Erythroblast (primary cell): Measurements from ENCODE around the gene CETP.

Experiments used
- GATA1 ChIP-seq: IDR thresholded peaks from 2 replicates; pipeline ENCODE4 v1.6.1; 2011; ENCODE audit warnings: low read depth, mild to moderate bottlenecking, control low read depth, low read length, moderate library complexity
- POLR2A ChIP-seq: IDR thresholded peaks from 2 replicates; pipeline ENCODE4 v1.6.1; 2011; ENCODE audit warnings: mild to moderate bottlenecking, low read length

GRCh38 chr16:57024894-57025680 is 63.3 kb downstream of the CETP start:
- TF ChIP-seq POLR2A (no peak), GATA1 (no peak)
